GM21619 (cell line): ENCODE data around the gene HCN2.
A peak's percentile ranks its signal among the peaks of the same experiment; 100 is the strongest.

Experiments
- ATAC-seq: cut with Tn5 transposase; IDR thresholded peaks from one replicate; pipeline ENCODE4 v1.9.1; 2021; ENCODE audit not compliant: unreplicated experiment

HCN2 gene

DNA sequence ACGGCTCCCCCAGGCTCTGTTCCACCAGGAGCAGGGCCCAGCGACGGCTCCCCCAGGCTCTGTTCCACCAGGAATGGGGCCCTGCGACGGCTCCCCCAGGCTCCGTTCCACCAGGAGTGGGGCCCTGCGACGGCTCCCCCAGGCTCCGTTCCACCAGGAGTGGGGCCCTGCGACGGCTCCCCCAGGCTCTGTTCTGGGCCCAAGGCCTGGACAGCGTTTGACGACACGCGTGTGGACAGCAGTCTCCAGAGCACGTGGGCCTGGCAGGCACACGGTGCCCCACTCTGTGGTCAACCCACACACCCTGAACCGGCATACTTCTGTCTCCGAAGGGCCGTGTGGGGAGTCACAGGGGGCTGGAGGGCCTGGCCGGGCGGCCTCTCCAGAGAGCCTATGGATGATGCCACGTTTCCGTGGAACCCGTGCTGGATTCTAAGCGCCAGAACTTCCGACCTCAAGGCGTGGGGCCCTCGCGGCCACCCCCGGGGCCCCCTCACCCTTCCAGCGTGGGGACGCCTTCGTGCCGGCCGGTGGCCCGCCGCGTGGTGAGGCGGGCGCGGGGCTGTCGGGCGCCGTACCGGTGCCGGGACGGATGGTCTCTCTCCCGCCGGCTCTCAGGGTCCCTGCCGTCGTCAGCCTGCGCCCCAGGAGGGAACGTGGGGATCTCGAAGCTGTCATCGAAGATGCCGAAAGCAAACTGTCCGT is 61.6 kb downstream of the HCN2 start:
- ATAC-seq: no peak

DNA sequence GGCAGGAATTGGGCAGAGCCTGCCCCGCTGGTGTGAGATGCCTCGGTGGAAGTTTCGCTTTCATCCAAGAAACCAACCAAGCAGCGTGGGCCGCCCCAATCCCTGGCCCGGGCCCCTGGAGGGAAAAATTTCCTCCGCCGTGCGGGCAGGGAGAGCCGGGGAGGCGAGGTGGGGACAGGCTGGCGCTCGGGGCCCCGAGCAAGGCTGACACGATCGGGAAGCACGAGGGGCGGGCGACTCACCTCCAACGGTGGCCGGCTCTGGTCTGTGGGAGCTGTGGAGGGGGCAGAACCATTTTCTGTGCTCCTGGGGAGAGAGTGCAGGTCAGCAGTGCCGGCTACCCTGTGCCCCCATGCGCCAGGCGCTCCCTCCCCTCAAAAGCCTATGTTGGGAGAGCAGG is 62.3 kb downstream of the HCN2 start:
- no peak for ATAC-seq

DNA sequence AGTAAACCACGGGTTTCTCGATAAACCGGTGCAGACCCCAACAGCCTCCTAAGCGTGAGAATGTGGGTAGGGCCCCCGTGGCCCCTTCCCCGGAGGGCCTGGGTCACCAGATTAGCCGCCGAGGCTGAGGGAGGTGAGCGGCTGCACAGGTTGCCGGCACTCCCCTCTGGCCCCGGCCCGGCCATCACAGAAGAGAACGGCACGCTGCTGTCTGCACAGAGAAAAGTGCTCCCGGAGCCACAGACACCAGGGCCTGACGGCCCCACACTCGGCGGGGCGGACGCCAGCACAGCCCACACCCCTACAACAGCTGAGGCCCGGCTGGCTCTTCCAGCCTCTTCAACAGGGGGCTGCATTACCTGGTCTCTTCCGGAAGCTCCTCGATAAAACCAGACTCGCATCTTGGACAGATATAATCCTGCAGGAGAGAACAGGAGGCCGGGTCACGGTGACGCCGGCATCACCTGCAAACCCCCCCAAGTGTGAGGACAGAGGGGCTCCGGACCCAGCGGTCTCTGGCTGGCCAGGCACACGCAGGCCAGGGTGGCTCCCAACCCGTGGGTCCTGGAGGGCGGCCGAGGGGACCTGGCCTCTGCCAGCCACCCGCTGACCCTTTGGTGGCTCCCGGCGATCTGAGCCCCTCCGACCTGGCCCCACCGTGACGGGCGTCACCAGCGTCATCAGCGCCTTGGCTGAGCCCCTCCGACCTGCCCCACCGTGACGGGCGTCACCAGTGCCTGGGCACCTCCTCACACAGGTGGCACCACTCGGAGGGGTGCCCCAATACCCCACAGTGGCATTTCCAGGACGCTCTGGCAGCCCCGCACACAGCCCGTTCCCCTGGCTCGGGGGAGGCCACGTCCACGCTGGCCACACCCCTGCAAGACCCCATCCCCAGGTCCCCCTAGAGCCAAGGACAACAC is 63.0 kb downstream of the HCN2 start:
- ATAC-seq: no peak

DNA sequence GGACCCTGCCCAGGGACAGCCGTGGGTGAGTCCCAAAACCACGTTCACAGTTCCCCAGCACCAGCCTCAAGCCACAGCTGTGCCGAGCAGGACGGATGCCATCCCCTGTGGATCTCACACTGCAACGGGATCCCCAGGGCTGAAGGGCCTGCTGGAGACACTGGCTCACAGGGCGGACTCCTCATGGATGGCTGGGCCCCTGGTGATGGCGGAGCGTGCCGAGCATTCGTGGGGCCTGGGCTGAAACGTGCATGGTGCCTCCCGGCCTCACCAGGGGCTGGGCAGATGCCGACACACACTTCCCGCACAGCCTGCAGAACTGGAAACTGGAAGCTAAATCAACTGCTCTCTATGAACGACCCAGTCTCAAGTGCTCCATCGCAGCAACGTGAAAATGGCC is 63.7 kb downstream of the HCN2 start:
- no peak for ATAC-seq

DNA sequence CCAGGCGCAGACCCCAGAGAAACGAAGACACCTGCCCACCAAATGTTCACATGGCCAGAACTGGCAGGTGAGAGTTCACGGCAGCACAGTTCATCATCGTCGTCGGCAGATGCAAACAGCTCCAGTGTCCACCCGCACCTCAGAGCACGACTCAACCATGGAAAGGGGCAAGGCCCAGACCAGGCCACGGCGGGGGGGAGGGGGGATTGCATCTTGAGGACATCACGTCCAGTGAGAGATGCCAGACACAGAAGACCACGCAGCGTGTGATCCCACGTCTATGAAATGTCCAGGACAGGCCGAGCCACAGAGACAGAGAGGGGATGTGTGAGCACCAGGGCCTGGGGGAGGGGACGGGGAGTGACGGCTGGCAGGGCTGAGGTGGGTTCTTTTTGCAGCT is 66.0 kb downstream of the HCN2 start:
- no peak for ATAC-seq

DNA sequence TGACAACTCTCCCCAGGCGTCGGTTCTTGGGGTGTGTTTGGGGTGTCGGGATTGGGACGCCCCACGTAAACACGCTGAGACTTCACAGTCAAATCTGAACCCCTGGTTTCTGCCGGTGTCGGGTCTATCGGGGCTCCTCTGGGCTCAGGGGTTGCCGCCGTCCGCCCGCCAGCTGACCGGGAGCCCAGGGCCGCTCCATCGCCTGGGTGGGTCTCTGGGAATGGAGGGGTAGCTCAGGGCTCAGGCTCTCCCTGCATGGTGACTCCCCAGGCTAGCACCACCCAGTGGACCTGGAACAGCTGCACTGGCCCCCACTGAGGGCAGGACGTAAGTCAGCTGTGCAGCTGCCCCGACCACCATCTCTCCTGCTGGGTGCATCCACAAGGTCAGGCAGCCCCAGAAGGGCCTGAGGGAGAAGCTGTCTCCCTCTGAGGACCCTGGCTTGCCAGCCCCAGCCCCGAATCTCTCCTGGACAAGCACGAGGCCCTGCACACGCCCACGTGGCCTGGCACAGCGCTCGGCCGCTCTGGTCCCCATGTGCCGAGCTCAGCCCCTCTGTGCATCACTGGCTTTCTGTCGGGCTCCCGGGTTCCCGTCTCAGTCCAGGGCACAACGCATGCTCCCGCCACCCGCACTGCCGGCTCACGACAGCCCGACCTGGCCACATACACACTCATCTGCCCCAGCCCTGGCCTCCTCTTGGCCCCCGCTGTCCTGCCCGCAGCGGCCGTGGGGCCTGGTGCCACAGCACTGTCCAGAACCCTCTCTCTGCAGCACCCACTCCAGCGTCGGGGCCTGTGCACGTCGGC is 67.3 kb downstream of the HCN2 start:
- no peak for ATAC-seq

DNA sequence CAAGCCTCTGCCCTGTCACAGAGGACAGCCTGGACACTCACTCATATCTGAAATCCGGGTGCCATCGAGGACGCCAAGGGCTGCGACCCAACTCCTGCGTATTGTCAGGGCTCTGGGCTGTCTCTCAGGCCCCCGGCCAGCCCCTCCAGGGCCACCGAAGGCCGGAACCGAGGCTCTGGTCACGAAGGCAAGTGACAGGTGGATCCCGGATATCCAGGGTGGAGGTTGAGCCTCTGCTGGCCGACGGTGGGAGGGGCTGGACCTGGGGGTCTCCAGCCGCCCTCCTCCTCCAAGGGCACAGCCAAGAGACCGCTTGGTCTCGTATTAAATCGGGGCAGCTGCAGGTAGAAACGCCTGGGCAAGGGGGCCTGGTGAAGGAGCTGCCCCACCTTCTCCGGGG is 67.9 kb downstream of the HCN2 start:
- no peak for ATAC-seq

DNA sequence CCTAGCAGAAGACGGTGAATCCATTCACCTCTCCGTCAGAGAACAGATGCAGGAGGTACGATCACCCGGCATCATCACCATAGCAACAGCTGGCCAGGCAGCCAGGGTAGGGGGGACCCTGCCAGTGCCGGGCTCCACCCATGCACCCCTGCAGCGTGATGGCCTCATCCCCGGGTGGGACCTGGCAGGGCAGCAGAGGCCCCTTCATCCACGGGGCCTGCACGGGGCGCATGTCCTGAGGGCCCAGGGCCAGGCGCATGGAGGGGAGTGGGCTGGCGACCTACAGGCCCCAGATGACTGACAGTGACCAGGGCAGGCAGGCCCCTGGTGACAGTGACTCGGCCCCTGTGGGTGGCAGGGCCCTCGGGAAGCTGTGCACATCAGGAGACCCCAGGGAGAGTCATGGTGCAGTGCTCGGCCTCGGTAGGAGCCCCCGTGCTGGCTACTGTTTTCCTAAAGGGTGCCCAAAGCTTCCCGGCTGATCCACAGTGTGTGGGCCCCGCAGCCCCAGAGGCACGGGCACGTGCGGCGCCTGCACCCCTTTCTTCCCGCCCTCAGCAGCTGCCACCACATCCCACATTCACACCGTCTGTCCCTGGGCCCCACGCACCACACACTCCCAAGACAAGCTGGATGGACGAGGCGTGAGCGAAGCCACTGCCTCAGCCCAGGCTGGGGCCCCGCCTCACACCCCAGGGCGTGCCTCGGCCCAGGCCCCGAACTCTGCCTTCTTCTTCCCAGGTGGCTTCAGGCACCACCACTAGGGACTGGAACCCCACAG is 68.6 kb downstream of the HCN2 start:
- no peak for ATAC-seq

DNA sequence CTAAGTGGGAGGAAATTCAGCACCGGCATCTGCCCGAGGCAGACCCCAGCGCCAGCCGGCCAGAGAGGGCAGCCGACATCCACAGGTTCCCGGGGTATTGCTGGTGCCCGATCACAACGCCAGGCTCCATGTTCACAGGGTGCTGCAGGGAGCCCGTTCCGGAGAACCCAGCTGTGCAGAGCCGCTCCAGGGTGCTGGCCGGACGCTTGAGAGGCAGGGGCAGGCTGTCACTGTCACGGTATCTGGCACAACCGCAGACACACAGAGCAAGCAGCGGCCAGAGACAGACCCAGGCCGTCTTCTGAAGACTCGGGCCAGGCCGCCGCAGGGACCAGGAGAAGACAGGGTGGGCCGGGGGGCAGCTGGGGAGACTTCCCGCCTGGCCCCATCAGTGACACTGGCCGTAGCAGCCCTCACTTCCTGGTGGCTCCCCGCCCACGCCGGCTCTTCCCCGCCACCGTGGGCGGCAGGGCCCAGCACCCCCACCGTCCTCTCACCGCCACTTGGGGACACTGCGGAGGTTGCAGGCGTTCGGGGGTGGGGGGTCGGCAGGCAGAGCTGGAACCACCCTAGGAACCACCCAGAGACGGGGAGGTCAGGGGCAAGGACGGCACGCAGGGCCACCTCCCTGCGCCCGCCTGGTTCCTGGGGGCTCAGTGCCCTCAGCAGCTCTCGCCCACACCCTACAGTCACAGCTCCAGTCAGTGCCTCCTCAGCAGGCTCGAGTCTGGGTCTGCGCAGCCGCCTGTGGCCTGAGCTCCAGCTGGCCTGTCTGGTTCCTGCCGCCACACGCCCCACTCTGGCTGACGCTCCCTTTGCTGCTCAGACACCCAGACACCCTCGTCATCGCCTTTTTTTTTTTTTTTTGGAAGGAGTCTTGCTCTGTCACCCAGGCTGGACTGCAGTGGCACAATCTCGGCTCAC is 69.5 kb downstream of the HCN2 start:
- ATAC-seq: no peak

DNA sequence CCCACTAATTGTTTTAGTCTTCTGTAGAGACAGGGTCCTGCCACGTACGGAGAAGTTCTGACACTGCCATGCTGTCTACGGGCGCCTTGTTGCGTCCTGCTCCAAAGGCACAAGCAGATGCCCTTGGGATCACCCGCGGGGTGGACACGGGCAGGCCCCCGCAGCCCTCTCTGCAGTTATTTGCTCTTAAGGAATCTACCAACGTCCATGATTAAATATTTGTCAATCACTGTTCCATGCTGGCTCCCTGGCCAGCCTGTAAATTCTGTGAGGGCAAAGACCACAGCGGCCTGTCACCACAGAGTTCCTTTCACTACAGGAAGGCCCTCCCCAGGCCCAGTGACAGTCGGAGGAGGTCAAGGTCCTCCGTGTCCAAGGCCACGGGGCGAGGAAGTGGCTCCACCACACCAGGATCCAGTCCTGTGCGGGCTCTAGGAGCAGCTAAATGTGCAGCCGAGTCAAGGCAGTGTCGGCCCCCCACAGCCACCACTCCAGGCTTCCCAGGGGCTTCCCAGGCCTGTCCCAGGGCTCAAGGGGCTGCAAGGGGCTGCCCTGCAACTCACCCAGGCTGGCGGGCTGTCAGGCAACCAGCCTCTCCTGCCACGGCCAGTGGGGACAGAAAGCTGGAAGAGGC is 71.2 kb downstream of the HCN2 start:
- ATAC-seq: no peak

DNA sequence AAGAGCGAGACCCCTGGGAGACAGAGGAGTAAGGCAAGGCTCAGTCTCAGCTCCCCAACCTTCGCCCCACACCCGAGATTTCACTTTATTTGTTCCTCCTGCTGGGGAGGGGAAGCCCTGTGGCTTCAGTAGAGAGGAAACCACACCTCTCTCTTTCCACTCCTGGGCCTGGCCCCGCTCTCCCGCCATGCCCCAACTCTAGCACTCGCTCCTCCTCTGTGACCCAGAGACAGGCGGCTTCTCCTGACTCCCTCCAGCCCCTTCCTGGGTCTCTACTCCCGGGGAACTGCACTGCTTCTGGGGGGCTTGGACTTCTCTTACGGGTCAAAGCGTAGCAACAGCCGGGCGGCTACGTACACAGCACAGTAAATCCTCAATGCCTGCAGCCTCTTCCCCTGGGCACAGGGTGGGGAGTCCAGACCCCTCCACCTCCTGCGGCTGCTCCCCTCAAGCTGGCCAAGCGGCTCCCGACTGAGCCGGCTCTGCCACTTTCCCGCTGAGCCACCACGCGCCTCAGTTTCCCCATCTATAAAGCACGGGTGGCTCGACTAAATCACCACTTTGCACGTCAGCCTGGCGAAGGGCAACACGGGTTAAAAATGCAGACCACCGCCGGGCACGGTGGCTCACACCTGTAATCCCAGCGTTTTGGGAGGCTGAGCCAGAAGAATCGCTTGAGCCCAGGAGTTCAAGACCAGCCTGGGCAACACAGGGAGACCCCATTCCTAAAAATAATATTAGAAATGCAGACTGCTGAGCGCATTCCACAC is 71.9 kb downstream of the HCN2 start:
- ATAC-seq: peak; percentile 29

DNA sequence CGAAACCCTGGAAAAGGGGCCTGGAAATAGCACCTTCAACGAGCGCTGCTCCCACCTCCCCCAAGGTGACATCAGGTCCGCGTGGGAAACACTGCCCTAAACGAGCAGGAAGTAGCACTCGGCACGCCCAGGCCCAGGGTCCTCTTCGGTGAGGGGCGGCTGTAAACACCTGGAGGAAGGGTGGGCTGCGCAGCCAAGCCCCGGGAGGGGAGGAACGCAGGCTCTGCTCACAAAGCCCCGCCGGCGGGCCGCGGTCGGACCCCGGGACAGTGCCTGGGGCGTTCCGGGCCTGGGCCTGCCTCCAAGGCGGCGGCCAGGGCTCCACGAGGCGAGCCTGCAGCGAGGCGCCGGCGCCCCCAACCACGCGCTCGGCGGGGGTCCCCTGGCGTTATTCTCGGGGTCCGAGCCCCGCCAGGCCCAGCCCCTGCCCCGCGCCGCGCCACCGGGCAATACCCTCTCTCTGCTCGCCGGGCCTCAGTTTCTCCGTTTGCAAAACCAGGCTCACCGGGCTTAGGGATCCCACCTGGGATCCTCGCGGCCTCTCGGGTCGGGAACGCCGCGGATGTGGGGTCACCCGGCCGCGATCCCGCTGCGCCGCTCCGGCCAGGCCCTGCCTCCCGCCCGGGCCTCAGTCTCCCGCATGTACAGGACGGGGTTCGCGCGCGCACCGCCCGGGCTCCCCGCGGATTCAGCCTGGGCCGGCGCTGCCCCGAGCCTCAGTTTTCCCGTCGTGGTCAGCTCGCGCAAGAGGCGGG is 72.7 kb downstream of the HCN2 start:
- ATAC-seq: peak; percentile 4

DNA sequence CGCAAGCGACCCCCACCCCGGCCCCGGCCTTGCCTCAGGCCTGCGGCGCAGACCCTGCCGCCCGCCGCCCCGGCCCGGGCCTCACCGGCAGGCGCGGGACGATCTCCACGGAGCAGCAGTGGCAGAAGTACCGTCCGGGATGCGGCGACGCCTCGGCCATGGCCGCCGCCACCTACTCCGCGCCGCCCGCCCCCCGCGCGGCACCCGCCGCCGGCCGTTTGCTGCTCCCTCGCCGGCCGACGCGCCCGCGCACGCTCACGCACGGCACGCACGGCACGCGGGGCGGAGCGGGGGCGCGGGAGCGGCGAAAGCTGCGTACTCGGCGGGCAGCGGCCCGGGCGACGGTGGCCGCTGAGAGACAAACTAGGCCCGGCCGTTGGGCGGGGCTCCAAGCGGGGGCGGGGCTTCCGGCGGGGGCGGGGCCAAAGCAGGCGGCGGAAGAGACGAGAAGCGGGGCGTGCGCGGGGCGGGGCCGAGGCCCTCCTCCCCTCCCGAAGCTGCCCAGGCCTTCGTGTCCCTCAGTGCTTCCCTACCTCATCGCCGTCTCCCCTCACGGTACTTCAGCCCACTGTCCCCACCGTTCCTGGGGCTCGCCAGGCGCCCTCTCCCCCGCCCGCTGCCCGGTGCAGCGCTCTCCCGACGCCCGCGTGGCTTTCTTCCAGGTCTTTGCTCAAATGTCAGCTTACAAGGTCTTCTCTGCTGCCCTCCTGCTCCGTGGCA is 73.4 kb downstream of the HCN2 start, which contains the start of gene RNF126:
Gene RNF126, minus strand, starts transcription at position 253 of the 720 bp plus-strand sequence. Its CDS starts 93 bp downstream, at position 160.
- ATAC-seq: peak; percentile 46

DNA sequence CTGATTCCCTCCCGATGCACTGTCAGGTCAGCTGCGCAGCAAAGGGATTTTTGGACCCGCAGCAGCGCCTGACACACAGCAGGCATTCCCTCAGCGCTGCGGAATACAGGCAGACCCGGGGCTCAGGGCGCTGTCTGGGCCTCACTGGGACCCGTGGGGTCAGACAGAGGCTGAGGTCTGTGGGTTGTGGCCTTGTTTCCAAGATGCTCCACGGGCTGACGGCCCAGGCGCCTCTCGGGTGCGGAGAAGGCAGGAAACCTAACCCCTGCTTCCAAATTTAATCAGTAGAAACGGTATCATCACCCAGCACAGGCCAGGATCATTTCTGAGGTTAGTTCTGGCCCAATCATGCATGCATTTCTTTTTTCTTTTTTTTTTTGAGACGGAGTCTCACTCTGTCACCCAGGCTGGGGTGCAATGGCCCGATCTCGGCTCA is 74.0 kb downstream of the HCN2 start:
- no peak for ATAC-seq

DNA sequence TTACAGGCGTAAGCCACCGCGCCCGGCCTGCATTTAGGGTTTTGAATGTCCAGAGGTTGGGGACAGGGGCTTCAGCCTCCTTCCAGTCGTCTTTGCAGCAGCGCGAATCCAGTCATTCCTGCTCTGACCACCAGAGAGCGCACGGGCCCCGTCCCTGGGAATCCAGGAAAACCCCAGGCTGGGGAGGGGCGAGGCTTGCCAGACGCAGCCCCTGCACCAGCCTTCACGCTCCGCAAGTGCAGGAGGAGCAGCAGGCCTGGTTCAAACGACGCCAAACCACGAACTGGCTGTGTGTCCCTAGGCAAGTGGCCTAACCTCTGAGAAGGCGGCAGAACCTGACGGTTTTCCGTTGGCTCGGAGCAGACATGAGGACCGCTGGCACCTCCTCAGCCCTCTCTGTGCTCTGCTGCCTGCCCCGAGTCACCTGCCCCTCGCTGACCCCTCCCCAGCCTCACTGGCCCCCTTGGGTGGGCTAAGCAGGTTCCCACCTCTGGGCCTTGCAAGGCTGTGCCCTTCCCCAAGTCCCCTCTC is 75.3 kb downstream of the HCN2 start:
- ATAC-seq: no peak
